ENCODE data around the gene FIGLA.
"Not testable (repeated sequence)": the region's sequence is repeated elsewhere in the genome, so short reads cannot be mapped to it uniquely, and the experiment has no call there.

FIGLA gene

DNA sequence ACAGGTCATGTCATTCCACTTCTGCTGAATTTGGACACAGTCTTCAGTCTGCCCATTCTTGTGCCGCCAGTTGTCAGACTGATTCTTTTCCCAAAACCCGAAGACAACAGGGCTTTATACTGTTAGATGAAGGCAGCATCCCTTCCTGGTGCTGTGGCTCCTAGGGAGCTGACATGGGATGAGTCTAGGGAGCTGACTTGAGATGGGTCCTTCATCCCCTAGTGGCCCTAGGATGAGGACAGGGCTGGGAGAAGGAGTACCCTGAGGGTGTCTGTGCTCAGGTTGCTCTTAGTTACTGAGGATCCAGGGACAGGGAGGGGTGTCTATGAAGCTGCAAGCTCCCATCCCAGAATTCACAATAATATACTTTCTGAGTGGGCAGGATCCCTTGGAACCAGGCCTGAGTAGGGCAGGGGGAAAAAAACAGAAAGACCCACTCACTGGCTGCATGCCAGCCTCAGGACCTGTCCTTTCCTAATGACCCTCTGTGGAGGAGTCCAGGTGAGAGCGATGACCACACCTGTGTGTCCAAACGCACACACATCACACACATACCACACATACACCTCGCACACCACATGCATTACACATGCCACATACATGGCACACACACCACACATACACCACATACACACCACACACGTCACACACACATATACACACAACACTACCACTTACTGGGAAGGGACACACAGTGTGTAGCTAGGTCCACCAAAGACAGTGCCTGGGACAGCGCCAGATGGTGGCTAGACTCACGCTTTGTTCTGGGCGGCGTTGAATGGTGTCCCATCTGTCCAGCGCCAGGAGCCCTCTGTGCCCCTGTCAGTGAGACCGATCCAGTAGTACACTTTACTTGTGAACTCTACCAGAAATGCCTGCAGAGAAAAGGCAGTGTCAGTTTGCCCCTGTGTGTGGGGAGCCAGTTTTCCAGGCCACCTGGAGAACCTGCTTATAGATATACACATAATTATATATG is 18.8 kb upstream of the FIGLA start:
- no peak for DNase-seq (ENCODE audit: low read depth, low spot score)

DNA sequence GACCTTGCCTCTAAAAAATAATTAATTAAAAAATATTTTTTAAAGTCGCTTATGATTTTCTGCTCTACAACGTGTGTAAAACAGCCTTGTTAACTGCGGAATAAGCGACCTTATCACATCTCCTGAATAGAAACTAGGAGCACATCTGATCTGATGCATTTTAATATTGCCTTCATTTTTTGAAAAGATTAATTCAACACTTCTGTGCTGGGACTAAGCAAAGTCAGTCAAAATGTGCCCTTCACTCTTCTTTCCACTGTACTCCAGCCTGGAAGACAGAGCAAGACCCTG is 17.3 kb upstream of the FIGLA start:
- no peak for DNase-seq (ENCODE audit: low read depth, low spot score)

DNA sequence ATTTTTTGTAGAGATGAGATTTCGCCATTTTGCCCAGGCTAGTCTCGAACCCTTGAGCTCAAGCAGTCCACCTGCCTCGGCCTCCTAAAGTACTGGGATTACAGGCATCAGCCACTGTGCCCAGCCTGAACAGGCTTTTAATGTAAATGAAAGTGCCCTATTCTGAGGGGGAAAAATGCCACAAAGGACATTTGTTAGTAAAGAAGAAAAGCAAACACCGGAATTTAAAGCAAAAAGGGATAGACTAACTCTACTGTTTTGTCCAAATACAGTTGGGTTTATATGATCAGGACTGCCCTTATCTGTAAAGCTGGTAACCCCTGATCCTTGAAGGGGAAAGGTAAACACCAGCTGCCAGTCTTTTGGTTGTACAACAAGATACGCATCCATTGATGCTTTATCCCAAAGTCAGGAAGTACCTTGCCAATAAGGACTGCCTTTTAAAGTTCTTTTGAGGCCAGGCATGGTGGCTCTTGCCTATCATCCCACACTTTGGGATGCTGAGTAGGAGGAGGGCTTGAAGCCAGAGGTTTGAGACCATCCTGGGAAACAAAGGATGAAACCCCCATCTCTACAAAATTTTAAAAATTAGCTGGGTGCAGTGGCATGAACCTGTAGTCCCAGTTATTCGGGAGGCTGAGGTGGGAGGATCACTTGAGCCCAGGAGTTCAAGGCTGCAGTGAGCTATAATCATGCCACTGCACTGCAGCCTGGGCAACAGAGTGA is 16.8 kb upstream of the FIGLA start:
- no peak for DNase-seq (ENCODE audit: low read depth, low spot score)

DNA sequence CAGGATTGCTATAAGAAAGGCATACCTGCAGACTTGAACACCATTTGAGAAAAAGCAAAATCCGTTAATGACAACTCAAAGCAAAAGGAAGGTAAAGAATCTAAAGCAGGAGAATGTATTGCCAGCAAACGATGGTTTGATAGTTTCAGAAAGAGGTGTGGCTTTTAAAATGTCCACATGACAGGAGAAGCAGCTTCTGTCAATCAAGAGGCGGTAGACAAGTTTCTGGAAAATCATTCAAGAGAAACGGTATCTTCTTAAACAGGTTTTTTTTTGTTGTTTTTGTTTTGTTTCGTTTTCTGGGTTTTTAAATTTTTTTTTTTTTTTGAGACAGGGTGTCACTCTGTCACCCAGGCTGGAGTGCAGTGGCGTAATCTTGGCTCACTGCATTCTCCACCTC is 16.2 kb upstream of the FIGLA start:
- DNase-seq (ENCODE audit: low read depth, low spot score): no peak

DNA sequence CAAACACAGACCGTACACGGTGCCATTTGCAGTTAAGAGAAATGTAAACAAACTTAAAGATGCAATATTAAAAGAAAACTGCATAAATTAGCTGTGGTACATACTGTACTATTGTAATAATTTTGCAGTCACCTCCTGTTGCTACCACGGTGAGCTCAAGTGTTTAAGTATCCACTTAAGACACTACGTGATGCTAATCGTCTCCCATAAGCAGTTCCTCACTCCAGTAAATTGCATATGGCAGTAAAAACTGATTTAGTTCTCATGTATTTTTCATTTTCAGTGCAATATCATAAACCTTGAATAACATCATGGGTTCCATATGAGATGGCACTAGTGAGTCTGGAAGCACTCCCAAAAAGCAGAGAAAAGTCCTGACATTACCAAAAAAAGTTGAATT is 15.6 kb upstream of the FIGLA start:
- no peak for DNase-seq (ENCODE audit: low read depth, low spot score)

DNA sequence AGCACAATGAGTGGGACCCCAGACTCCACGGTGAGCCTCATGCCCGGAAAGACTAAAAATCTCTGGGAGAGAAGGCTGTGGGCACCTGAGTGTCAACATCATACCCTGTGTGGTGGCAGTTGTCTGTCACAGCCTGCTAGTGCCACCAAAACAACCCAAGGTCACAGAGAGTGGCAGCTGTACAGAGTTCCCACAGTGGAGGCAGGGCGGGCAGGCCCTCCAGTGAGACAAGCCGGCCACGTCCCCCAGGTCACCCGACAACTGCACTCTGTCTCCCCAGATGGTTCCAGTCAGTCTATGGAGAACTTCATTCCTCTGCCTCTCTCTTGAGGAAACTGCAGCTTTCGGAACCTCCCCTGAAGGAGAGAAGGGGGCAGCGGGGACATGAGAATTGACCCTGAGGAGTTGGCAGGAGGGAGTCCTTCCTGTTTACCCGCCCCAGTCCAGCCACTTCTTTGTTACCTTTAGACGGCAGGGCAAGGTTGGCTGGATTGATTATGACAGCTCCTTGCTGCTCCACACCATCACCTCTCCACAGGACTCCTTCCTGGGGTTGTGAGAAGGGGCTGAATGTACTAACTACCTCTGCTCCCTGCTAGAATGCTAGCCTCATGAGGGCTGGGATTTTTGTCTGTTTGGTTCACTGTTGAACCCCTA is 11.3 kb upstream of the FIGLA start:
- DNase-seq (ENCODE audit: low read depth, low spot score): no peak

DNA sequence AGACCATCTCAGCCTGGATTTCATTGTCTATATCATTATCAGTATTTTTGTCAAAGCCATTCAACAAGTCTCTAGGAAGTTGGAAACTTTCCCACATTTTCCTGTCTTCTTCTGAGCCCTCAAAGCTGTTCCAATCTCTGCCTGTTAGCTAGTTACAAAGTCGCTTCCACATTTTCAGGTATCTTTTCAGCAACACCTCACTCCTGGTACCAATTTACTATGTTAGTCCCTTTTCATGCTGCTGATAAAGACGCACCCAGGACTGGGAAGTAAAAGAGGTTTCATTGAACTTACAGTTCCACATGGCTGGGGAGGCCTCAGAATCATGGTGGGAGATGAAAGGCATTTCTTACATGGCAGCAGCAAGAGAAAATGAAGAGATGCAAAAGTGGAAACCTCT is 9.3 kb upstream of the FIGLA start:
- no peak for DNase-seq (ENCODE audit: low read depth, low spot score)

DNA sequence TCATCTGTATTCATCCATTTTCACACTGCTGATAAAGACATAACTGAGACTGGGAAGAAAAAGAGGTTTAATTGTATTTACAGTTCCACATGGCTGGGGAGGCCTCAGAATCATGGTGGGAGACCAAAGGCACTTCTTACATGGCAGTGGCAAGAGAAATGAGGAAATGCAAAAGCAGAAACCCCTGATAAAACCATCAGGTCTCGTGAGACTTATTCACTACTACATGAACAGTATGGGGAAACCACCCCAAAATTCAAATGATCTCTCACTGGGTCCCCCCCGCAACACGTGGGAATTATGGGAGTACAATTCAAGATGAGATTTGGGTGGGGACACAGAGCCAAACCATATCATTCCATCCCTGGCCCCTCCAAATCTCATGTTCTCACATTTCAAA is 7.6 kb upstream of the FIGLA start:
- DNase-seq (ENCODE audit: low read depth, low spot score): not testable (repeated sequence)

DNA sequence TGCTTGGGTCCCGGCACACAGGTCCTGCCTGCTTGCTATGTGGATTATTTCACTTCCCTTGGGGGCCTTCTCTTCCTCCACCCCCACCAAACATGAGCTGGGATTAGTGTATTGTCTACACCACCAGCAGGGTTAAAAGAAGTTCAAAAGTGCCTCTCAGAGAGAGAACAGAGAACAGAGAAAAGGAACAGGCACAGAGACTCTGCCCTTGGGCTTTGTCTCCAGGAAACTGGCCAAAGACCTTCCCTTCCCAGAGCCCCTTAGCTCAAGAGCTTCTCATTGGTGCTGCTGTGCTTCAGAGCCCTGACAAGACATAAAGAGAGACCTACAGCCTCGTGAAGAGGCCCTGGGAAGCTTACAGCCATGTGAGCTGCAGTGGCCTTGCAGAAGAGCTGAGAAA is 7.1 kb upstream of the FIGLA start:
- no peak for DNase-seq (ENCODE audit: low read depth, low spot score)

DNA sequence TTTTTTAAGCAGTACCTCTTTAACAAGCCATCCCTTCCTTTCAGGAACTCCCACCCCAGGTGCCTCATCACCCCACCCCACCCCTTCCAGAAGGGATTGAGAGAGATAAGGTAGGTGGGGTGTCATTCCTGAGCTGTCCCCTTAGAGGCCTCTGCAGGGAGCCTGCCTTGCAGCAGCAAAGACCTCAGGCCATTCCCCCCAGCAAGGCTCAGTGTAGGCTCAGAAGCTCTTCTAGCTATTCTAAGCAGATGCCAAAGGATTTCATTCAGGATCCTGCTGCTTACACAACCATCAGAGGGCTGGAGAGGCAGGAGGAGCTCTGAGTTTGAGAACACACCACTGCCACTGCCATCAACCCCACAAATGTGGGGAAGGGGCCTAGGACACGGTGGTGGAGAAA is 5.8 kb upstream of the FIGLA start:
- DNase-seq (ENCODE audit: low read depth, low spot score): no peak

DNA sequence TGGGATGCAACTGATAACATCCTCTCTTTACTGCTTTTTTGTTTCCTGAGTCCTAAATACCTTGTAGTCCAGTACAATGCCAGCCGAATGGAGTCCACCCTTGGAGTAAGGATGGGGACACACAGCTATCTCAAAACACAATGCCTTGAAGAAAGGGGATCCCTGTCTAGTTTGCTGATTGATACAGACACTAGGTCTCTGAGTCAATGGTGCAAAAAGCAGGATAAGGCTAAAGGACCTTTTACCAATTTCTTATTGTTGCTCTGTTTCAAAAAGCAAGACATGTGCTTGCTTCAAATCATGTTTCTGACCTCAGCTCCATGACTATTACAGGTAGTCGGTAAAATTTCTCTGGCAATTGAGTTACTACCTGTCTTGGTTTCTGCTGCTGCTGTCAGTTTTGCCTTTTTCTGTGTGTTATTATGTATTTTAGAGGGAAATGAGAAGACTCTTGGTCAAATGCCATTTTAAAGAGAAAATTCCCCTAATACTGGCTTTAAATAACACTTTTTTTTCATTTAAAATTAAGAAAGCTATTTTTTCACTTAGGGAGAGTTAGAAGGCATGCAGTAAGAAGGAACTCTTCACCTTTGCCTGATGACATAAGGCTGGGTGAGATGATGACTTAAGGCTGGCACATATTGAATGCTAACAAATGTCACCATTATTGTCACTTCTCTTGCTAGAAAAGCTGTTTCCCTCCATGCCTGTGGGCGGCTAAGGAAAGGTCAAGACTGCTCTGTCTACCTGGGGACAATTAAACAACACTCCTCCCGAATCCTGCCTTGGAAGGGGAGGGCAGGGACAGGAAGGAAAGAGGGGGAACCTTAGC is 4.9 kb upstream of the FIGLA start:
- no peak for DNase-seq (ENCODE audit: low read depth, low spot score)

DNA sequence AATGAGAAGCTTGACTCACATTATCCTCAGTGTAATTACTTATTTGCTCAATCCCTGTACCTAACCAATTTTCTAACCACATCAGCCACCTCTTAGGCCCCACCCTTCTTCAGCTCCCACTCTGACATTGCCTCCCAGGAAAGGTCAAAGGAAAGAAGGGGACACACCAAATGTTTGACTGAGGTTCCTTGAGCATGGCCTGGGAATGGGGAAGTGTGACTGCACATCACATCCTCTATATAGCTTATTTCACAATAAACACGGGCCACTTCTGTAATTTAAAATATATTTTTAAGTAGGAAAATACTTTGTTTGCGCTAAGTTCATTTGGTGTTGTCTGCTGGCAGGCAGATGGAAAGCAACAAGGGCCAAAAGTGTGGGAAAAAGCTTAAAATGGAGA is 3.0 kb upstream of the FIGLA start:
- no peak for DNase-seq (ENCODE audit: low read depth, low spot score)

DNA sequence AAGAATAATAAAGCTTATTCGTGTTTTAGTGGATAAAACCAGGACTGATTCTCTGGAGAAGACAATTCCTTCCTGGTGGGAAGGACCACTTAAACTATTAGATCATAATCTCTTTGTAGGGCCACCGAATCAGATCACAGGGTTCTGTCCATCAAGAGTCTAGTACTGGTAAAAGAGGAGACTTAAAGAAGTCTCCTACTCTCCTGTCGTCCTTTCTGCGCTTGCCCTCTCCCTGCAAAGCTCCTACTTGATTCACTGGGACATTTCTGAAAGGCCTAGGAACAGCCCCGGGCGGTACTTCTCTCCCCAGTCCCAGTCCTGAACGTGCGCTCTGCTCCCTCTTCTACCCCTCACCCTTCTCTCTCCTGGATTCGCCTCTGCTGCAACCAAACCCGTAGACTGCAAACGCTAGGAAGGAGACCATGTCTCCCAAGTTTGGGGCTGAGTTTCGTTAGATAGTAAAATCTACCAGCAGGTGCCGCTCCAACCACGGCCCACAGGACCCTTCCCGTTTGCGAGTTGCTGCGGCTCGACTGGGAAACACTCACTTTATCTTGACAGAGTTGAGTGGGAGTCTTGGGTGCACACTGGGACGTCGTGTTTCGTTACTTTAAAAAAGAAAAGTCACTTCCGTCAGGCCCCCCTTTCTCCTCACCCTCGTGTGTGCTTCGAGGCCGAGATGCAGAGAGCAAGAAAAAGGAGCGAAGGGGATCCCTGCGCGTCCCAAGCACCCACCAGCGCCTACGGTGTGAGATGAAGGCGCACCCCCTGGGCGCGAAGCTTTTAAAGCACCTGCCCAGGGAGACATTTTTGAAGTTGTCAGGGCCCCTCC is 923 bp downstream of the FIGLA start:
- DNase-seq (ENCODE audit: low read depth, low spot score): peak; percentile 67

DNA sequence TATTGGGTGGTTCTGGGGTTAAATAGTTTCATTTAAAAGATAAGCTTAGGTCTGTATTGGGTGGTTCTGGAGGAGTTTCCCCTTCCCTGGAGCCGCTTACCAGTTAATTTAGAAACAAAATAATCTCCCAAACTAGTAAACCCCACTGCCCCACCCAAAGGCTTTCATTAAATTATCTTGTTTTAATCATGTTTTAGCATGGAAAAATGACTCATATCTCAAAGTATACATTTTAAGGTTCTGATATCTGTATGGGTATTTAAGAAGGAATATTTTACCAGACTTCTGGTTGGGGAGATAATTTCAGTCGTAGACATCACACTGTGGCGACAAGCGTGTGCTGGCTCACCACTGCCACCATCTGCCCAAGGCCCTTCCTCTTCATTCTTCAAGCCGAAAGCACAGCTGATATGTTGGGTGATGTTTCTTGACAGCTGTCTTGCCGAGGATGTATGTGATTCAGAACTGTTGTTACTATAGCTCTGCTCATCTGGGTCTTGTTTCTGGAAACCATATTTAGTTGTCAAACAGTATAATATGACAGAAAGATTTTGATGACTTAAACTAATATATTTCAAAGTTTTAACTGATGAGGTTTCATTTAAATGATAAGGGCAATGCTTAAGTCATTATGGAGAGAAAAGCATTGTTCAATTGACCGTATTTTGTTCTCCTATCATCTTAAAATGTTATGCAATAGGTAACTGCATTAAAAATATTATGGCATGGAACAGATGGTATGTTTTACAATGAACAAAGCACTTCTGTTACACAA is 5.1 kb downstream of the FIGLA start:
- DNase-seq (ENCODE audit: low read depth, low spot score): no peak

DNA sequence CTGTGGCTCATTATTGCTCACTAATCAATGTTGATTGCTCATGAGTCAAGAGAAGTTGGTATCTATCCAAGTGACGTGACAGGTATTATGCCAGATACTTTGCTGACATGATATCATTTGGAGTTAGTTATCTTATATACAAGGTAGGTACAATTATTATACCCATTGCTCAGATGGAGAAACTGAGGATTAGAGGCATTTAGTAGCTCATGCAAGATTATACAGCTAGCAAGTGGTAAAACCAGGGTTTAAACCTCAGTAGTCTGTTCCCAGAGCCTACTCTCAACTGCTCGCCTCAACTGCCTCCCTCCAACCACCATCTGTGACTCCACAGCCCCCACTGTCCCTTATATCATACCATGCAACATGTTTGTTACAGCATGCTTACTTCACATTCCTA is 6.1 kb downstream of the FIGLA start:
- DNase-seq (ENCODE audit: low read depth, low spot score): no peak

DNA sequence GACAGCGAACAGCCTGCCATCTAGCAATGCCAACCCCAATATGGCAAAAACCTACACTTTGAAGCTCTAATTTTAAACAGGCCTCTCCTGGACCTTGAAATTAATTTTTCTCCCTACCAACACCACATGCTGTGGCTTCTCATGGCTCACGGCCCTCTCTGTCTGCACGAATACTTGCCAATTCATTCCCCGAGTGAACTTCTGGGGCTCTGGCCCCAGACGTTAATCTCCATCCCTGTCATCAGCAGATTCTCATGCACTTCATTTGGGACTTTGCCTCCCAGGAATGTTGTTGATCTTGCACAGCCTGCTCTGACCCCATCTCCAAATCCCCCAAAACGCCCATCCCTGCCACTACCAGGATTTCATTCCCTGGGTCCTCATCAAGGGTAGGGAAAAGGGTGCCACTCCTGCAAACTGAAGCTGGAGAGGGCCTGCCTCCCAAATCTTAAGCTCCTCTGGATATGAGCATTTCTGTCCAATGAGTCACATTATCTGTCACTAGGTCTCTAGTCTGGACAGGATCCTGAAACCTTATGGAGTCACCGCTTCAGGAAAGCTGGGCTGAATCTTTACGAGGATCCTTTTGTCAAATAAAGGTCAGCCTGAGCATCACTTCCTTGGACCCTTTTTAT is 10.4 kb downstream of the FIGLA start:
- DNase-seq (ENCODE audit: low read depth, low spot score): no peak

DNA sequence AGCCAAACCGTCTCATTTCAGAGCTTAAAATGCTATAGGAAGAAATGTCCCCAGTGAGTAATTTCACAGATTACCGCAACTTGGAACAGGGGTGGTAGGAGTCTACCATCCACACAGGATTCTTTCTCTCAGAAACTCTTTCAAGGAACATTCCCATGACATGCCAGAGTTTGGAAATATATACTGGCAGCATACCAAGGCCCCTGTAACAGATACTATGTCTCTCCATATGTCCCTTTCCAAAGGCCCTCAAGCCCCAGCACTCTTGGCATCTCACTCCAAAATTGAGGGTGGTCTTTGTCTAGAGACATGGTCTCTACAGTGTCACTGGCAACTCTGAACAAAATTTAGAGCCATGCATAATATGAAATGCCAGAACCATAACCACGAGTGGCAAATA is 11.0 kb downstream of the FIGLA start:
- DNase-seq (ENCODE audit: low read depth, low spot score): no peak

DNA sequence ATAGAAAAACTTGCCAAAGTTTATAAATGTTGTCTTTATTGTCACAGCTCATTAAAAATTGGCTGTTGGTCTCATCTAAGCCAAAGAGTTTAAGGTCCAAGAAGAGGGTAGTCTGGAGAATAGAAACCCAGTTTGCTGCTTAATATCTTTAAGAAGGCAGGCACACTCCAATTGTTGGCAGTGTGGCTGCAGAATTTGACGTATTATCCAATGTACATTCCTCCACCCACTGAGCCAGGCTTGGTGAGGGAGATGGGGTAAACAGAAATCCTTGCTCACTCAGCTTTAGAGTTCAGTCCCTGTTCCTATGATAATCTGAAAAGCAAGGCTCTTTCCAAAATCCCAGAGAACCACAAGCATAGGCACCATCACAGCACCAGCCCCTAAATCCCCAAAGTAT is 11.8 kb downstream of the FIGLA start:
- DNase-seq (ENCODE audit: low read depth, low spot score): no peak

DNA sequence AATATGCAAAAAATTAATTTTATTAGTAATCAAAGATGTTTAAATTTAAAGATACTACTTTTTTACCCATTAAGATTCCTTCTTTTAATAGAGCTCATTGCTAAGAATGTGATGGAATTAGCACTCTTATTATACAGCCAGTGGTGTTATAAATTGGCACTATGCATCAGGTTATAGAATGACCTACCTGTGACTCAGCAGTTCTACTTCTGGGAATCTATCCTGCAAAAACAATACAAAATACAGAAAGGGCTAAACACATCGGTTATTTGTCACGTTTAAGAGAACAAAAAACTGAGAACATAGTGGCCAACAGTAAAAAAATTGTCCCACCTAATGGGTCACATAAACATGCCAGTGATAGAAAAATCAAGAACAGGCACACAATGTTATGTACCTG is 13.0 kb downstream of the FIGLA start:
- no peak for DNase-seq (ENCODE audit: low read depth, low spot score)

DNA sequence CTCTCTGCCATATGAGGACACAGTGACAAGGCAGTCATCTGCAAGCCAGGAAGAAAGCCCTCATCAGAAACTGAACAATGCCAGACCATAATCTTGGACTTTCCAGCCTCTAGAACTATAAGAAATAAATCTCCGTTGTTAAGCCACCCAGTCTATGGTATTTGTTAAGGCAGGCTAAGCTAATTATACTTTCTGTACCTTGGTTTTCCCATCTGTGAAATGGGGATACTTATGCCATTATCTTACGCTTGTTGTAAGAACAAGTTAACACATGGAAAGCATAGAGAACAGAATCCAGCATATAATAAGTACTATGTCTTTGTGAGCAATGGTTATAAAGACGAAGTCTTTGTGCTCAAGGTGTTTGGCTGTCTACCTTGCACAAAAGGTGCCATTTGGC is 14.2 kb downstream of the FIGLA start:
- no peak for DNase-seq (ENCODE audit: low read depth, low spot score)

Measured in iPS DF 19.7 (cell line).